Measurements from ENCODE around the gene FBLN1.

- TF ChIP-seq CTCF (IDR thresholded peaks at IDR 0.05) (no peak), POLR2A (IDR thresholded peaks at IDR 0.05) (no peak)
Observed at GRCh38 chr22:45590262-45590661, 87.6 kb downstream of the FBLN1 start.
